Measurements from ENCODE around the gene ZNF160. TPM values are rescaled to one million over a fixed set of nuclear protein-coding genes. Genes with fewer than 3 reads are reported as not detected.

The ZNF160 gene
- total and polyA plus RNA-seq, 9 of the 15 experiments (the other 6 are each of a cell fraction or from before 2014, with no cell fraction given) = 3.6 to 22.1 (median 11.8) TPM

DNA sequence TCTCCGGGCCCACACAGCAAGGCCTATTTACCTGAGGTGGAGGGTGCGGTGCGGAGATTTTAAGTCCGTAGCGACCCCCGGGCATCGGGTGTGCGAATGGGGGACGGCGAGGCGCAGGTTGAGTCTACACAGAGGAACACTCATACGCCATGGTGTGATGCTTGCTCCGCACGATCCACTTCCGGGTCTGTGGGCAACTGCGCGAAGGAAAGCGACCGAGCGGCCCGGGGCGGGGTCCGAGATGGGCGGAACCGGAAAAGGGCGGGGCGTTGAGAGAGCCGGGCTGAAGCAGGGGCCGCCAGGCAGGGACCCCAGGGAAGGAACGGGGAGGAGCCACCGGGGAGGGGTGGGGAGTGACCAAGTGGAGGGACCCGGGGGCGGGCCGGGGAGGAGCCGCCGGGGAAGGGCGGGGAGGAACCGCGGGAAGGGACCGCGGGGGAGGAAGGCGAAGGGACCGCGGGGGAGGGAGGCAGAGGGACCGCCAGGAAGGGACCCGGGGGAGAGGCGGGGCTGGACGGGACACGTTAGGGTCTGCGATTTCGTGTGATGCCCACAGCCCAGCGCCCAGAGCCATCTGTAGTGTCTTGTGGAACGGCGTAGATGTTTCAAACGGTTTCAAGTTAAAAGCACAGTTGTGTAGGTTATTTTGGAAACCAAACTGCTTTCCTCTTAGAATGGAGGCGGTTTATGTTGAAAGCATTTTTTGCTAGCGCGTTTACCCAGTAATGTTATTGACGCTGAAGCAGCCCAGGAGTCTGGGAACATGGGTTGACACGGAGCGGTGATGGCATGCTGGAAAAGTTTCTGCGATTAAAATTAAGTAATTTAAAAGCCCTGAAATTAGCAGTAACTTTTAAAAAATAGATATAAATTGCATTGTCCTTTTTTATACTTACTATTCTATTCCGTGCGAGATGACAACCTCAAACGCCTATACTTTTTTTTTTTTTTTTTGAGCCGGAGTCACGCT is at the start of gene ZNF160 (continued):
- no peak for TF ChIP-seq HEY1 (CRISPR knock-in tag; IDR thresholded peaks at IDR 0.05; ENCODE audit: borderline replicate concordance)
- TF ChIP-seq EP400 (IDR thresholded peaks at IDR 0.05) = peak; percentile 70
- TF ChIP-seq, protein P1, sequence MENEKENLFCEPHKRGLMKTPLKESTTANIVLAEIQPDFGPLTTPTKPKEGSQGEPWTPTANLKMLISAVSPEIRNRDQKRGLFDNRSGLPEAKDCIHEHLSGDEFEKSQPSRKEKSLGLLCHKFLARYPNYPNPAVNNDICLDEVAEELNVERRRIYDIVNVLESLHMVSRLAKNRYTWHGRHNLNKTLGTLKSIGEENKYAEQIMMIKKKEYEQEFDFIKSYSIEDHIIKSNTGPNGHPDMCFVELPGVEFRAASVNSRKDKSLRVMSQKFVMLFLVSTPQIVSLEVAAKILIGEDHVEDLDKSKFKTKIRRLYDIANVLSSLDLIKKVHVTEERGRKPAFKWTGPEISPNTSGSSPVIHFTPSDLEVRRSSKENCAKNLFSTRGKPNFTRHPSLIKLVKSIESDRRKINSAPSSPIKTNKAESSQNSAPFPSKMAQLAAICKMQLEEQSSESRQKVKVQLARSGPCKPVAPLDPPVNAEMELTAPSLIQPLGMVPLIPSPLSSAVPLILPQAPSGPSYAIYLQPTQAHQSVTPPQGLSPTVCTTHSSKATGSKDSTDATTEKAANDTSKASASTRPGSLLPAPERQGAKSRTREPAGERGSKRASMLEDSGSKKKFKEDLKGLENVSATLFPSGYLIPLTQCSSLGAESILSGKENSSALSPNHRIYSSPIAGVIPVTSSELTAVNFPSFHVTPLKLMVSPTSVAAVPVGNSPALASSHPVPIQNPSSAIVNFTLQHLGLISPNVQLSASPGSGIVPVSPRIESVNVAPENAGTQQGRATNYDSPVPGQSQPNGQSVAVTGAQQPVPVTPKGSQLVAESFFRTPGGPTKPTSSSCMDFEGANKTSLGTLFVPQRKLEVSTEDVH (IDR thresholded peaks at IDR 0.05; ENCODE audit: low read depth, partially characterized antibody) = peak; percentile 63
- no peak for TF ChIP-seq ZNF584 (CRISPR knock-in tag; IDR thresholded peaks at IDR 0.05; ENCODE audit: low read depth)
- TF ChIP-seq NELFE (IDR thresholded peaks at IDR 0.05; ENCODE audit: insufficient read depth, insufficient read length) = no peak
- TF ChIP-seq ELK3 (CRISPR knock-in tag; IDR thresholded peaks at IDR 0.05) = no peak
- no peak for TF ChIP-seq CBFB (CRISPR knock-in tag; IDR thresholded peaks at IDR 0.05)
- no peak for TF ChIP-seq ZNF316 (IDR thresholded peaks at IDR 0.05)
- TF ChIP-seq DACH1 (IDR thresholded peaks at IDR 0.05; ENCODE audit: partially characterized antibody) = no peak
- TF ChIP-seq GATAD2A (IDR thresholded peaks at IDR 0.05) = no peak
- TF ChIP-seq ZNF699 (CRISPR knock-in tag; IDR thresholded peaks at IDR 0.05; ENCODE audit: insufficient replicate concordance) = no peak
- no peak for TF ChIP-seq SRSF7 (optimal IDR thresholded peaks at IDR 0.05; ENCODE audit: low read depth, low read length)
- TF ChIP-seq, protein P2, sequence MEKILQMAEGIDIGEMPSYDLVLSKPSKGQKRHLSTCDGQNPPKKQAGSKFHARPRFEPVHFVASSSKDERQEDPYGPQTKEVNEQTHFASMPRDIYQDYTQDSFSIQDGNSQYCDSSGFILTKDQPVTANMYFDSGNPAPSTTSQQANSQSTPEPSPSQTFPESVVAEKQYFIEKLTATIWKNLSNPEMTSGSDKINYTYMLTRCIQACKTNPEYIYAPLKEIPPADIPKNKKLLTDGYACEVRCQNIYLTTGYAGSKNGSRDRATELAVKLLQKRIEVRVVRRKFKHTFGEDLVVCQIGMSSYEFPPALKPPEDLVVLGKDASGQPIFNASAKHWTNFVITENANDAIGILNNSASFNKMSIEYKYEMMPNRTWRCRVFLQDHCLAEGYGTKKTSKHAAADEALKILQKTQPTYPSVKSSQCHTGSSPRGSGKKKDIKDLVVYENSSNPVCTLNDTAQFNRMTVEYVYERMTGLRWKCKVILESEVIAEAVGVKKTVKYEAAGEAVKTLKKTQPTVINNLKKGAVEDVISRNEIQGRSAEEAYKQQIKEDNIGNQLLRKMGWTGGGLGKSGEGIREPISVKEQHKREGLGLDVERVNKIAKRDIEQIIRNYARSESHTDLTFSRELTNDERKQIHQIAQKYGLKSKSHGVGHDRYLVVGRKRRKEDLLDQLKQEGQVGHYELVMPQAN (IDR thresholded peaks at IDR 0.05; ENCODE audit: borderline replicate concordance) = peak; percentile 67; the same call in 1 of the 2 replicates
- TF ChIP-seq ZNF121 (CRISPR knock-in tag; conservative IDR thresholded peaks at IDR 0.05) = no peak
- no peak for TF ChIP-seq ZNF507 (tag; conservative IDR thresholded peaks at IDR 0.05)
- no peak for TF ChIP-seq ZFP1 (CRISPR knock-in tag; IDR thresholded peaks at IDR 0.05)
- TF ChIP-seq ARID2 (IDR thresholded peaks at IDR 0.05) = no peak
- no peak for TF ChIP-seq IRF2 (CRISPR knock-in tag; IDR thresholded peaks at IDR 0.05)
- TF ChIP-seq HMG20B (CRISPR knock-in tag; IDR thresholded peaks at IDR 0.05) = no peak
- TF ChIP-seq FOS (IDR thresholded peaks at IDR 0.05; ENCODE audit: extremely low read depth, insufficient read length) = no peak
- TF ChIP-seq ETV1 (tag; conservative IDR thresholded peaks at IDR 0.05; ENCODE audit: low read depth) = peak; percentile 72
- peak in 1 of 2 experiments; percentile 57; a peak in 1 of 4 replicates for TF ChIP-seq TRIM24 (IDR thresholded peaks at IDR 0.05)
- peak; percentile 78 for TF ChIP-seq CREM (IDR thresholded peaks at IDR 0.05; ENCODE audit: low read depth)
- TF ChIP-seq SPI1 (IDR thresholded peaks at IDR 0.05; ENCODE audit: borderline replicate concordance, low read depth, low read length) = peak; percentile 32; the same call in 1 of the 2 replicates
- no peak for TF ChIP-seq FOSL1 (tag; conservative IDR thresholded peaks at IDR 0.05)

All from K562 (cell line).